ENCODE data around the gene VPS26A. TPM values are rescaled to one million over a fixed set of nuclear protein-coding genes. Genes with fewer than 3 reads are reported as not detected.

VPS26A gene
- 10 to 100 TPM; 34.1 to 51.5 (median 39.4) TPM for total RNA-seq

- peaks cover 0 to 49% (median 9%) of the 10 kb centered on the region in 3 donors for H3K4me1 ChIP-seq
- H3K27me3 ChIP-seq: no peaks in the 10 kb centered on the region
- H3K9me3 ChIP-seq: no peaks in the 10 kb centered on the region
- peak; percentile 96 for ATAC-seq
- H3K36me3 ChIP-seq: no peaks in the 10 kb centered on the region
- TF ChIP-seq POLR2A (IDR thresholded peaks at IDR 0.05) (peak; percentile 88 to 94), EP300 (IDR thresholded peaks at IDR 0.05) (no peak), POLR2AphosphoS5 (IDR thresholded peaks at IDR 0.05) (peak; percentile 97), CTCF (IDR thresholded peaks at IDR 0.05) (peak in 3 of 4 experiments; percentile 19 to 36 (median 32))
- peak within 1 kb of the TSS; percentile 96 to 99 (median 98) for H3K27ac ChIP-seq
- 0% methylated on average over 1 to 3 of the region's 82 CpGs for WGBS, 2 donors (ENCODE audit: low coverage in 1 of 2)
- peak within 1 kb of the TSS; percentile 94 to 98 for H3K4me3 ChIP-seq
These were observed at the start of gene VPS26A for GRCh38 chr10:69123747-69124562. TSS of gene VPS26A (plus strand) at chr10:69124178. CDS start at chr10:69124278, 100 bp downstream.

GRCh38 chr10:69074532-69074931 lies 49.4 kb upstream of the VPS26A start:
- Histone ChIP-seq H3K9me3 (no peaks in the 10 kb centered on the region), H3K27me3 (no peaks in the 10 kb centered on the region), H3K36me3 (no peaks in the 10 kb centered on the region), H3K4me3 (no peak overlapping the region), H3K4me1 (no peaks in the 10 kb centered on the region), H3K27ac (no peak overlapping the region)
- ATAC-seq: no peak
- TF ChIP-seq CTCF (IDR thresholded peaks at IDR 0.05): no peak
- TF ChIP-seq POLR2A (IDR thresholded peaks at IDR 0.05): no peak
- TF ChIP-seq EP300 (IDR thresholded peaks at IDR 0.05): no peak
- TF ChIP-seq POLR2AphosphoS5 (IDR thresholded peaks at IDR 0.05): no peak
- 92 to 100% methylated on average over 2 to 4 of the region's 4 CpGs for WGBS, 2 donors (ENCODE audit: low coverage in 1 of 2)

- ATAC-seq: no peak
- TF ChIP-seq POLR2AphosphoS5 (IDR thresholded peaks at IDR 0.05) (no peak), CTCF (IDR thresholded peaks at IDR 0.05) (no peak), POLR2A (IDR thresholded peaks at IDR 0.05) (no peak)
- H3K4me1 ChIP-seq: no peaks in the 10 kb centered on the region
- H3K4me3 ChIP-seq: no peak overlapping the region
- no peak overlapping the region for H3K27ac ChIP-seq
- no peaks in the 10 kb centered on the region for H3K27me3 ChIP-seq
- WGBS, 2 donors (ENCODE audit: low coverage in 1 of 2): 75 to 91% methylated on average over 2 to 4 of the region's 4 CpGs
- H3K9me3 ChIP-seq: no peaks in the 10 kb centered on the region
- H3K36me3 ChIP-seq: no peaks in the 10 kb centered on the region
These were observed 48.5 kb upstream of the VPS26A start for GRCh38 chr10:69075431-69075830.

GRCh38 chr10:69078311-69078710 lies 45.7 kb upstream of the VPS26A start:
- Histone ChIP-seq H3K27me3 (no peaks in the 10 kb centered on the region), H3K4me1 (no peaks in the 10 kb centered on the region), H3K9me3 (no peaks in the 10 kb centered on the region), H3K36me3 (no peaks in the 10 kb centered on the region), H3K27ac (no peak overlapping the region), H3K4me3 (no peak overlapping the region)
- WGBS, 2 donors (ENCODE audit: low coverage in 1 of 2): 70% methylated on average over 2 of the region's 2 CpGs; no CpG with 5 or more reads in 1 of the 2 donors
- no peak for ATAC-seq
- TF ChIP-seq POLR2A (IDR thresholded peaks at IDR 0.05) (no peak), EP300 (IDR thresholded peaks at IDR 0.05) (no peak), CTCF (IDR thresholded peaks at IDR 0.05) (no peak), POLR2AphosphoS5 (IDR thresholded peaks at IDR 0.05) (no peak)

GRCh38 chr10:69080226-69080625 lies 43.8 kb upstream of the VPS26A start:
- no peaks in the 10 kb centered on the region for H3K27me3 ChIP-seq
- TF ChIP-seq CTCF (IDR thresholded peaks at IDR 0.05) (no peak), EP300 (IDR thresholded peaks at IDR 0.05) (no peak), POLR2AphosphoS5 (IDR thresholded peaks at IDR 0.05) (no peak), POLR2A (IDR thresholded peaks at IDR 0.05) (no peak)
- no peak overlapping the region for H3K27ac ChIP-seq
- no peaks in the 10 kb centered on the region for H3K9me3 ChIP-seq
- H3K4me1 ChIP-seq: no peaks in the 10 kb centered on the region
- no peak for ATAC-seq
- 75 to 76% methylated on average over 3 to 4 of the region's 4 CpGs for WGBS, 2 donors (ENCODE audit: low coverage in 1 of 2)
- H3K4me3 ChIP-seq: no peak overlapping the region
- no peaks in the 10 kb centered on the region for H3K36me3 ChIP-seq
